Cerebellar cortex (tissue), 1 donor: ENCODE results near the gene ABHD14A.
A peak's percentile ranks its signal among the peaks of the same experiment; 100 is the strongest.

Experiments
- DNase-seq: peaks from one replicate; pipeline ENCODE4 v3.0.0-alpha.2; 2015; ENCODE audit warnings: low spot score

Gene ABHD14A

DNA sequence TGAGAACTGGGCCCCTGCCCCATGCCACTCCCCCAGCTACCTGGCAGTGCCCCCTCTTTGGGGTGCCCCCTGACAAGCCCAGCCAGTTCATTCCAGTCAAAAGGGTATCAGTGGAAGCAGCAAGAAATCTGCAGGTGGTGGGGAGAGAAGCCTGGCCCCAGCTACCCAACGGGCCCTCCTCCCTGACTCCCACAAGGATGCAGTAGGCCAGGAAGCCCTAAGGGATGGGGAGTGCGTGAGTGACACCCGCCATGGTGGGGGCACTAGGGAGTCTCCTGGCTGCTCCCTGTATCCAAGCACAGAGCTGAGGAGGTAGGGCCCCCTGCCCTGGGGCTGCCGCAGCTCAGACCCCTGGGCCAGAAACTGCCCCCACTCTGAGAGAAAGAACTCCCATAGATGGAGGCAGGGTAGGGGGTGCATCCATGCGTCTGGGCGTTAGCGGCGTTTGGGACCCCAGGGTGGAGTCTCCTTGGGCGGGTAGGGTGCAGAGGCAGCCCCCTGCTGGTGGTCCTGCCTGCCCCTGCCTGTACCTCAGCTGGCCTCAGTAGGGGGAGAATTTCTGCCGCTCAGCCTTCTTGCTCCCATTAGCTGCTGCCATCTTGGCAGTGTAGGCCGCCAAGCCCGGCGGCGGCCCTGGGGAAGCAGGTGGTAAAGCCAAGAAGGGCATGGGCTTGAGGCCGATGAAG lies 17.2 kb upstream of the ABHD14A start:
- no peak for DNase-seq

DNA sequence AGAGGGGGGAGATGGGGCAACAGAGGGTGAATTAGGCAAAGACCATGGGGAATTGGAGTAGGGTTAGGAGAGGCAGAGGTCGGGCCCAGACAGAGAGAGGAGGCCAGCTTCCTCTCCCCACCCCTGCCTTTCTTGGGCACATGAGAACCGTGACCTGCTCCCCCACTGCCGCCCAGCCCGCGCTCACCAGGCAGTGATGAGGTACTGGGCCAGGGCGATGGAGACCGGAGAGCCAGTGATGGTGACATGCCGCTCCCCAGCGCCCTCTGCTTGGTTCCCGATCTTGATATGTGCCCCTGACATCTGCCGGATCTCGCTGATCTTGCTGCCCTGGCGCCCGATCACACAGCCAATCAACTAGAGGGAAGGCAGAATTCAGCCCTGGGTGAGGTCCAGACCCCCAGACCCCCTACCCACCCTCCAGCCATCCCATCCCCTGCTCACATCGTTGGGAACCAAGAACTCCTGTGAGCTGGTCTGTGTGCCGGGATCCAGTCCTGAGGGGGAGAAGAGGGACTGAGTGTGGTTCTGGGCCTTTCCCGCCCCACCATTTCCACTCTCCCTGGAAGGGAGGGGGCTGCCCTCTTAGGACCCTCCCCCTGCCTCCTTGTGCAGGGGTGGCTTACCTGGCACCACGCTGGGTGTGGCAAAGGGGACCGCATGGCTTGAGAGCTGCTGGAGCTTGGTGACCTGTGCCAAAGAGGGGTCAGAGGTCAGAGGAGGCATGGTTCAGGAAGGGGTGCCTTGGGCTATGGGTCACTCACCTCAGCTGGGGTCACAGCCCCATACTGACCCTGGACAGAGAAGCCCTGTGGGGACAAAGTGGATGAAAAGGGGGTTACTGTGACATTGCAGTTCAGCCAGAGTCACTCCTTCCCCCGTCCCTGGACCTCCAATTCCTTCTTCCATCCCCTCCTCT lies 16.0 kb upstream of the ABHD14A start:
- no peak for DNase-seq

DNA sequence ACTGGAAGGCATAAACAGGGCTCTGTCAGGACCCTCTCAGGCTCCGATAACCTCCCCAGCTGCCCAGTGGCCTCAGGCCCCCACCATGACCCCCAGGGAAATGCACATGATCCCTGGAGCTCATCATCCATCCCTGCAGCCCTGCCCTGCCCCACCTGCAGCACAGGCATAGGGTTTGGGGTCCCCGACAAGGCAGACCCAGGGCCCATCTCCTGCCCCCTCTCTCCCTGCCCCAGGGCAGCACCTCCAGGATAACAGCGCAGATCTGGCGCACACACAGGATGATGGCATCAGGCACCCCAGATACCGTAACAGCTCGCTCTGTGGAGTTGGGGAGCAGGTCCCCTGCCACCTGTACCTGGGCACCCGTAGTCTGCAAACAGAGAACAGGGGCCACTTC lies 15.2 kb upstream of the ABHD14A start:
- DNase-seq: no peak

DNA sequence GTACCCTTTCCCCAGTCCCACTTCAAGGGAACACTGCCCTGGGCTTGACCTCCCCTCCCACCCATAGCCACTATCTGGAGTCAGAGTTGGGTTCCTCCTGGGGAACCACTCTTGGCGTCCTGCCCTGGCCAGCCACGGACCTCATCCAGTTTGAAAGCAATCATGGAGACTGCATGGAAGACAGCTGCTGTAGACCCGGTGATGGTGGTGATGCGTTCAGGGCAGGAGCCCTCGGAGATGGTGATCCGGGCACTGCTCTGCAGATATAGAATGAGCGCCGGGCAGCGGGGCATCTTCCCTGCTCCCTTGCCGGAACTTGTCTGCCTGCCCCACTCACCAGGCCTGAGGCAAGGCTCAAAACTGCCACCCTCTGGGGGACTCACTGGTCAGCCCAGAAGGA lies 14.5 kb upstream of the ABHD14A start:
- no peak for DNase-seq

- DNase-seq: no peak
Observed at GRCh38 chr3:51961011-51961410, 13.9 kb upstream of the ABHD14A start.

- peak; percentile 67 for DNase-seq
Observed at GRCh38 chr3:51961602-51962569, 13.0 kb upstream of the ABHD14A start.

DNA sequence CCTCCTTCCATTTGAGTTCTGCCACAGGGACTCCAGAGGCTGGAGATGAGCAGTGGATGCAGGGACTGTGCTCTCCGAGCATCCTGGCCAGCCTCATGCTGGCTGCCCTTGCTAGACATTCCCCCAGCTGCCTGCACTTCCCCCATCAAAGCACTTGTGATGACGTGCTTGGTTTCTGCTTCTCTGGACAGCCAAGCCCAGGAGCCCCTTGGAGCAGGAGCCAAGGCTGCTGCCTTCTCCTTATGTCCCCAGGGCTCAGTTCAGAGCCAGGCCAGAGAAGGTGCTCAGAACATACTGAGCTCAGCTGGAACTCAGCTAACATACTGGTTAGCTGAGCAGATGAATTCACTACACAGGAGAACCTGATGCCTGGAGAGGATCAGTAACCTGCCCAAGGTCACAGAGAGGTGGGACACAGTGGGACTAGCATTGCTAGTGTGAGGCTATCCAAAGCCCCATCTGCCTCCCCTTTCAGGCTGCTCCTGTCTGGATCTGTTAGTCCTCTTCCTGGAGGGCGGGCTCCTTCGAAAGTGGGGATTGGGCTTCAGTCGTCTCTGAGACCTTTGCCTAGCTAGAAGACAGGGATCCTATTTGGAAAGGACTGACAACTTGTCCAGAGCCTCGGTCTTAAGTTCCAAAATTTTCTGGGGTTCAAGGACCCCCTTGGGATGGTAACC lies 11.9 kb upstream of the ABHD14A start:
- peak; percentile 47 for DNase-seq

GRCh38 chr3:51963951-51964451 lies 10.9 kb upstream of the ABHD14A start:
- no peak for DNase-seq

GRCh38 chr3:51964521-51964920 lies 10.3 kb upstream of the ABHD14A start:
- no peak for DNase-seq

- no peak for DNase-seq
Observed at GRCh38 chr3:51966016-51966415, 8.8 kb upstream of the ABHD14A start.

DNA sequence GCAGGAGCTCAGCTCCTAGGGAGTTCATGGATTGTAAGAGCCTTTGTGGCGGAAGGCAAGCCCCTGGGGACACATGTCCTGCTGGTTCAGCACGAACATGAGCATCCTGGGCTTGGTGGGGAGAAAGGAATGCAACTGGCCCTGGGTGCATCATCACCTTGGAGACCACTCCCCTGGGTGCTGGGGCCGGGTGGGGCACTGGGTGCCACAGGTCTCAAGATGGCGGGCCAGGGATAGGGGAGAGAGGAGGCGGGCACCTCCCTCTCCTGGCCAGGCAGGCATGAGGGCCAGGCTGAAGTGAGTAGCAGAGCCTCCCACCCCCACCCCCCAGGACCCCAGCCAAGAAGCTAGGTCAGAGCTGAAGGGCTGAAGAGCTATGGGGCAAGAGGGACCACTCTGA lies 8.4 kb upstream of the ABHD14A start:
- DNase-seq: no peak

- no peak for DNase-seq
Observed at GRCh38 chr3:51966922-51967383, 7.9 kb upstream of the ABHD14A start.

GRCh38 chr3:51967384-51968169 lies 7.3 kb upstream of the ABHD14A start, which contains the start of gene PCBP4:
TSS of gene PCBP4 (minus strand) at chr3:51967454. CDS start at chr3:51961240, 6,214 bp downstream.
- no peak for DNase-seq

GRCh38 chr3:51968170-51968775 lies 6.6 kb upstream of the ABHD14A start:
- peak; percentile 77 for DNase-seq

GRCh38 chr3:51968883-51969678 lies 5.8 kb upstream of the ABHD14A start:
- DNase-seq: no peak

DNA sequence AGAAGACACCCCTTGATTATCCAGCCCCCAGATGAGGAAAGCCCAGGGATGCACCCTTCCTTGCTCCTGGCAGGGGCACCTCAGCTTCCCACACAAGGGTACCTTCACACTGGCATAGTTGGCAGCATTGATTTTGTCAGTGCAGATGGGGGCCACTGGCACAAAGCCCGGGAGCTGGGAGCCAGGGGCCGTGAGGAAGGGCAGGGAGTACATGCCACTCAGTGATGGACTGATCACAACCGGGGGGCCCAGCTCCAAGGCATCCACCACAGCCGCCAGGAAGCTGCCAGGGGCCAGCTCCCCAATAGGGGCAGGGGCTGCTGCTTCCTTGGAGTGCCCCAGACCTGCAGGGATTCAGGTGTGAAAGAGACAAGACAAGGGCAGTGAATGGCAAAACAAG lies 5.0 kb upstream of the ABHD14A start:
- DNase-seq: no peak

DNA sequence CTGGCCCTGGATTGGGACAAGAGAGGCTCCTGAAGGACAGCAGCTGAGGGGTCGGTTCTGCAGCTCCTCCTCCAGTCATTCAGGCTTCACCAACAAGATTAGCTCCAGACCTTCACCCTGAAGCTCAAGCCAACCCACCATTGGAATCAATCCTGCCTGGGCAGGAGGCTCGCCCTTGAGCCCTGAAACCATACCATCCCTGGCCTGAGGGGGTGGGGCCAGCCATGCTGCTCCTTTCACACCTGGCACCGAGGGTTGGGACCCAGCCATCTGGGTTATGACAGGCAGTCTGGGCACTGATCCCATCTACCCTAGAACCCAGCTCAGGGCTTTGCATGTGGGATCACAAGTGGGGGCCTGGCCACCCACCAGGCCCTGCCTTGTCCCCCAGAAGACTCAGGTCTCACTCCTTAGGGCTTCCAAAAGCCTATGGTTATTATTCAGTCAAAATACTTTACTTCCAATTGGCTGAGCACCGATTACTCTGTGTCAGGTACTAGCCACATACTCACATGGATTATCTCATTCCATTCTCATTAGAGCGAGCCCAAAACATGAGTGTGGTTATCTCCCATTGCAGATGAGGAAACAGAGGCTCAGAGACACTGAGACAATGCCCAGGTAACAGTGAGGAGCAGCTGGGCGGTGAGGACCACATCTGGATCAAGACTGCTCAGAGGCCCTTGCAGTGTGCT lies 4.1 kb upstream of the ABHD14A start:
- DNase-seq: peak; percentile 76

- DNase-seq: no peak
Observed at GRCh38 chr3:51971350-51971749, 3.5 kb upstream of the ABHD14A start.
